PFSK-1 (cell line): ENCODE measurements around the gene FGF14.

Source experiments
- FOXP2 ChIP-seq: optimal IDR thresholded peaks from 2 replicates; pipeline ENCODE3; 2011; ENCODE audit warnings: borderline replicate concordance, control low read depth, inconsistent platforms; ENCODE audit not compliant: insufficient read depth; ENCODE audit errors: extremely low read length, extremely low read depth
- POLR2AphosphoS5 ChIP-seq: IDR thresholded peaks from 2 replicates; pipeline ENCODE4 v1.6.1; 2012; ENCODE audit warnings: low read depth, mild to moderate bottlenecking, control low read depth, low read length, moderate library complexity
- SIN3A ChIP-seq: IDR thresholded peaks from 2 replicates; pipeline ENCODE4 v1.6.1; 2012; ENCODE audit warnings: mild to moderate bottlenecking, low read length, moderate library complexity, borderline replicate concordance; ENCODE audit not compliant: insufficient read depth
- TAF1 ChIP-seq: IDR thresholded peaks from 2 replicates; pipeline ENCODE4 v1.6.1; 2012; ENCODE audit warnings: low read length, control low read depth, borderline replicate concordance; ENCODE audit not compliant: insufficient read depth
- TF ChIP-seq, protein P1 (sequence below), 2 experiments: IDR thresholded peaks; 2 replicates each; pipeline versions ENCODE4 v1.6.1 to v1.8.0; 2011 to 2012; ENCODE audit warnings: low read depth in 2 of 2, low read length in 2 of 2, control low read depth in 1 of 2, inconsistent platforms in 1 of 2, mild to moderate bottlenecking in 1 of 2, moderate library complexity in 1 of 2; ENCODE audit not compliant: insufficient read depth in 1 of 2

DNA sequence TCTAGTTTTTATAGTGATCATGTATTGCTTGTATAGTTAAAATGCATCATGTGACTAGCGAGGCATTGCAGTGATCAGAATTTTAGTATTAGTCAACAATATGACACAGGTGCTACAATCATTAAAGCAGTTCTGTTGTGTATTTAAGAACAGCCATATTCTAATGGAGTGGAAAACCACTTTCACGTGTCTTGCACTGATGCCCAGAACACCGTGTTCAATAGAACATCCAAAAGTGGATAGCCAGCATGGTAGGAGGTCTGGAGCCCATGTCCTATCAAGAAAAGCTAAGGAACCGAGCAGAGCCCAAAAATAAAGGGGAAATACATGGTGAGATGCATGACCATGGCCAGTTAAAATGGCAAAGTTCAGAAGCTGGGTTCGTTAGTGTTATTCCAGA lies 55.1 kb downstream of the FGF14 start:
- TF ChIP-seq TAF1 (no peak), POLR2AphosphoS5 (no peak), SIN3A (no peak), FOXP2 (no peak)
- TF ChIP-seq, protein P1, sequence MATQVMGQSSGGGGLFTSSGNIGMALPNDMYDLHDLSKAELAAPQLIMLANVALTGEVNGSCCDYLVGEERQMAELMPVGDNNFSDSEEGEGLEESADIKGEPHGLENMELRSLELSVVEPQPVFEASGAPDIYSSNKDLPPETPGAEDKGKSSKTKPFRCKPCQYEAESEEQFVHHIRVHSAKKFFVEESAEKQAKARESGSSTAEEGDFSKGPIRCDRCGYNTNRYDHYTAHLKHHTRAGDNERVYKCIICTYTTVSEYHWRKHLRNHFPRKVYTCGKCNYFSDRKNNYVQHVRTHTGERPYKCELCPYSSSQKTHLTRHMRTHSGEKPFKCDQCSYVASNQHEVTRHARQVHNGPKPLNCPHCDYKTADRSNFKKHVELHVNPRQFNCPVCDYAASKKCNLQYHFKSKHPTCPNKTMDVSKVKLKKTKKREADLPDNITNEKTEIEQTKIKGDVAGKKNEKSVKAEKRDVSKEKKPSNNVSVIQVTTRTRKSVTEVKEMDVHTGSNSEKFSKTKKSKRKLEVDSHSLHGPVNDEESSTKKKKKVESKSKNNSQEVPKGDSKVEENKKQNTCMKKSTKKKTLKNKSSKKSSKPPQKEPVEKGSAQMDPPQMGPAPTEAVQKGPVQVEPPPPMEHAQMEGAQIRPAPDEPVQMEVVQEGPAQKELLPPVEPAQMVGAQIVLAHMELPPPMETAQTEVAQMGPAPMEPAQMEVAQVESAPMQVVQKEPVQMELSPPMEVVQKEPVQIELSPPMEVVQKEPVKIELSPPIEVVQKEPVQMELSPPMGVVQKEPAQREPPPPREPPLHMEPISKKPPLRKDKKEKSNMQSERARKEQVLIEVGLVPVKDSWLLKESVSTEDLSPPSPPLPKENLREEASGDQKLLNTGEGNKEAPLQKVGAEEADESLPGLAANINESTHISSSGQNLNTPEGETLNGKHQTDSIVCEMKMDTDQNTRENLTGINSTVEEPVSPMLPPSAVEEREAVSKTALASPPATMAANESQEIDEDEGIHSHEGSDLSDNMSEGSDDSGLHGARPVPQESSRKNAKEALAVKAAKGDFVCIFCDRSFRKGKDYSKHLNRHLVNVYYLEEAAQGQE (IDR thresholded peaks at IDR 0.05; ENCODE audit: insufficient read depth in 1 of 2, low read depth in 2 of 2, low read length in 2 of 2): no peak
